Kidney (tissue), 14 donors: Measurements from ENCODE around the gene AFG1L. TPM values are rescaled to one million over a fixed set of nuclear protein-coding genes. Genes with fewer than 3 reads are reported as not detected.

Source experiments
- DNase-seq, 5 donors: peaks; one replicate each; pipeline ENCODE4 v3.0.0-alpha.2; 2013 to 2020
- FAIRE-seq: peaks from 2 replicates; lab custom pipeline; 2012; peaks lifted over from hg19 to GRCh38; lab: Jason Lieb, UNC
- H3K27ac ChIP-seq, 2 donors: one replicate each; pipeline ENCODE4 v1.7.0; 2013; ENCODE audit warnings: low read depth in 2 of 2, low read length in 2 of 2, inconsistent platforms in 1 of 2
- H3K27me3 ChIP-seq: one replicate; pipeline ENCODE4 v1.7.1; 2013; ENCODE audit warnings: low read length, inconsistent platforms; ENCODE audit not compliant: control insufficient read depth, insufficient read depth
- H3K36me3 ChIP-seq, 3 donors: one replicate each; pipeline versions ENCODE4 v1.7.0 to v1.7.1; 2013; ENCODE audit warnings: low read length in 3 of 3, control low read depth in 1 of 3, inconsistent platforms in 1 of 3; ENCODE audit not compliant: insufficient read depth in 3 of 3, control insufficient read depth in 2 of 3
- H3K4me1 ChIP-seq, 3 donors: one replicate each; pipeline versions ENCODE4 v1.7.0 to v1.7.1; 2013; ENCODE audit warnings: low read length in 3 of 3, inconsistent platforms in 1 of 3, low read depth in 1 of 3; ENCODE audit not compliant: control insufficient read depth in 2 of 3, insufficient read depth in 2 of 3
- H3K4me3 ChIP-seq, 3 donors: one replicate each; pipeline versions ENCODE4 v1.7.0 to v1.8.1; 2013; ENCODE audit warnings: low read length in 3 of 3, control low read depth in 1 of 3, inconsistent platforms in 1 of 3
- H3K9ac ChIP-seq, 3 donors: one replicate each; pipeline versions ENCODE4 v1.7.0 to v1.7.1; 2013; ENCODE audit warnings: low read length in 3 of 3, control low read depth in 1 of 3, inconsistent platforms in 1 of 3
- H3K9me3 ChIP-seq, 3 donors: one replicate each; pipeline versions ENCODE4 v1.7.0 to v1.7.1; 2013; ENCODE audit warnings: low read length in 3 of 3, control low read depth in 1 of 3, inconsistent platforms in 1 of 3; ENCODE audit not compliant: control insufficient read depth in 2 of 3, insufficient read depth in 1 of 3
- intact Hi-C: fragments of 100-400 bp; cut with DNase I; formaldehyde crosslinking; loops from one replicate; pipeline ENCODE4 v1.11.1; 2022
- polyA plus RNA-seq: library from polyadenylated mRNA; stranded (reverse); fragments of 350-450 nt; fragmentation: Illumina TruSeq; extraction: RNeasy Lipid Tissue Mini Kit (QIAGEN cat#74804); gene quantifications from one replicate; pipeline ENCODE4 v1.2.3, GENCODE V29; 2014; ENCODE audit warnings: low read depth, low replicate concordance; ENCODE audit not compliant: insufficient read depth
- total RNA-seq: library from RNA; stranded (reverse); fragmentation: NEBNext Ultra II Directional; extraction: Animal tissue kit (Norgen Biotek cat#: 25700); gene quantifications from one replicate; pipeline ENCODE4 v1.2.1, GENCODE V29; 2021
- TF ChIP-seq, protein P1 (sequence below): IDR thresholded peaks from 3 replicates; pipeline ENCODE4 v1.5.1; 2012; ENCODE audit warnings: mild to moderate bottlenecking, moderate library complexity, borderline replicate concordance; ENCODE audit not compliant: insufficient read depth; ENCODE audit errors: extremely low read depth
- donor health status: control.
- donor health status: control.
- donor health status: control.
- donor health status: control.
- donor health status: control.
- donor health status: DM: yes; HTN: yes; CAD: no.
- donor health status: Normal renal cell carcinoma (clear cell type).

The AFG1L gene
- total and polyA plus RNA-seq, 2 donors from 2014 or later: 6.8 to 7.0 TPM

DNA sequence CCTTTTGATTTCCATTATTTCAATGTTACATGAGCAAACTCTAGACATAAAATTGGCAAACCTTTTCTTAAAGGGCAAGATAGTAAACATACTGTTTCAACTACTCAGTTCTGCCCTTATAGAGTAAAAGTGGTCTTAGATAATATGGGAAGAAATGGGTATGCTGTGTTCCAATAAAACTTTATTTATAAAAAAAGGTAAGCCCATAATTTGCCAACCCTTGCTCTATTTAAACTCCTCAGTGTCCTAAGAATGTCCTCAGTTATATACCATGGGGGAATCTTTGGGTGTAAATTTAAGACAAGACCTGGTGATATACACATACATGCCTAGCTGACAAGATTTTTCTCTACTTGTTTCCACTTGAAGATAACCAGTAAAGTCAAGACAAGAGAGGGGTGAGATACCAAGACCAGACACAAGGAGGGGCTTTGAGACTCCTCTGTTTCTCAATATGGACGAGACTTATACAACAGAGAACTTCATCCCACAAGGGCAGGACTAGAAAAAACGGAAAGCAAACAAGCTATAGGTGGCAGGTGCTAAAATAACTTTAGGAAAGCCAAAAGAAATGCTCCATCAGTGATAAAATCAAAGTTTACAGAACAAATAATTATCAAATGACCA, 44.5 kb upstream of the AFG1L start:
- H3K27me3 ChIP-seq: no peaks in the 10 kb centered on the region

DNA sequence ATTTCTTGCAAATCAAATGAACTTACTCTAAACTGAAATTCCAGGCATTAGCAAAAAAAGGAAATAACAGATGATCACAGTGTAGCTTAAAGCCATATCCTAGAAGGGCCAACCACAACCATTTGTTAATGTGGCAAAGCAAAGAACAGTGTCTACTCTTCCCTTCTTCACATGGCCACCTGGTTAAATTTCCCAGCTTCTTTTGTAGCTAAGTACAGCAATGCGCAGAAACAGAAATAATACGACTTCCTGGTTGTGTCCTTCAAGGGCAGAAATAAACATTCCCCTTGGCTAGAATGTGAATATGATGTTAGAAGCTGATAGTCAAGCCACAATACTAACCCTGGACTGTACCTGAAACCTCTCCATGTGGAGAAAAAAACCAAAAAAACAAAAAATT, 43.6 kb upstream of the AFG1L start:
- intact Hi-C loops: no loop called here
- TF ChIP-seq, protein P1, sequence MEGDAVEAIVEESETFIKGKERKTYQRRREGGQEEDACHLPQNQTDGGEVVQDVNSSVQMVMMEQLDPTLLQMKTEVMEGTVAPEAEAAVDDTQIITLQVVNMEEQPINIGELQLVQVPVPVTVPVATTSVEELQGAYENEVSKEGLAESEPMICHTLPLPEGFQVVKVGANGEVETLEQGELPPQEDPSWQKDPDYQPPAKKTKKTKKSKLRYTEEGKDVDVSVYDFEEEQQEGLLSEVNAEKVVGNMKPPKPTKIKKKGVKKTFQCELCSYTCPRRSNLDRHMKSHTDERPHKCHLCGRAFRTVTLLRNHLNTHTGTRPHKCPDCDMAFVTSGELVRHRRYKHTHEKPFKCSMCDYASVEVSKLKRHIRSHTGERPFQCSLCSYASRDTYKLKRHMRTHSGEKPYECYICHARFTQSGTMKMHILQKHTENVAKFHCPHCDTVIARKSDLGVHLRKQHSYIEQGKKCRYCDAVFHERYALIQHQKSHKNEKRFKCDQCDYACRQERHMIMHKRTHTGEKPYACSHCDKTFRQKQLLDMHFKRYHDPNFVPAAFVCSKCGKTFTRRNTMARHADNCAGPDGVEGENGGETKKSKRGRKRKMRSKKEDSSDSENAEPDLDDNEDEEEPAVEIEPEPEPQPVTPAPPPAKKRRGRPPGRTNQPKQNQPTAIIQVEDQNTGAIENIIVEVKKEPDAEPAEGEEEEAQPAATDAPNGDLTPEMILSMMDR: no peak
- Histone ChIP-seq H3K27ac (no peak overlapping the region), H3K4me3 (no peak overlapping the region), H3K9me3 (no peaks in the 10 kb centered on the region), H3K36me3 (peaks cover 0 to 2% (median 0%) of the 10 kb centered on the region in 3 donors), H3K27me3 (no peaks in the 10 kb centered on the region), H3K9ac (no peak overlapping the region), H3K4me1 (peaks cover 0 to 7% (median 0%) of the 10 kb centered on the region in 3 donors)
- no peak for DNase-seq
- no peak for FAIRE-seq

More for the DNA sequence above, 44.5 kb upstream of the AFG1L start:
- Histone ChIP-seq H3K27ac (no peak overlapping the region), H3K4me1 (peaks cover 0 to 7% (median 0%) of the 10 kb centered on the region in 3 donors), H3K4me3 (no peak overlapping the region), H3K9ac (no peak overlapping the region), H3K9me3 (no peaks in the 10 kb centered on the region), H3K36me3 (no peaks in the 10 kb centered on the region)
- no peak for FAIRE-seq
- TF ChIP-seq, protein P1: no peak
- intact Hi-C loops: no loop called here
- DNase-seq: no peak

DNA sequence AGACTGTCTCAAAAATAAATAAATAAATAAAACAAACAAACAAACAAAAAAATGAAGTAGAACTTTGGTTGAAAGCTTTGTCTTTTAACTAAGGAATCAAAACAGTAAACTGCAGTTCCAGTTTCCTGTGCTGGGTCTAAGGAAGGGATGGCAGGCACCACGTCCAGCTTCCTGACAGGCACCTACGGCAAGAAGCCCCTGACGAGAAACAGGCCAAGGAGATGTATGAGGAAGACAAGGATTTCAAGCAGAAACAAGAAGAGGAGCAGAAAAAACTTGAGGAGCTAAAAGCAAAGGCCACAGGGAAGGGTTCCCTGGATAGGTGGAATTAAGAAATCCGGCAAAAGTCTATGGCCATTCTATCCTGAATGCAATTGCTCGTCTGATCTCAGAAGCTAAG, 42.8 kb upstream of the AFG1L start:
- no peak for FAIRE-seq
- intact Hi-C loops: no loop called here

More for the DNA sequence above, 42.8 kb upstream of the AFG1L start:
- H3K27ac ChIP-seq: no peak overlapping the region
- TF ChIP-seq, protein P1: no peak
- no peak for DNase-seq
- peaks cover 0 to 3% (median 0%) of the 10 kb centered on the region in 3 donors for H3K36me3 ChIP-seq
- H3K9me3 ChIP-seq: no peaks in the 10 kb centered on the region
- H3K4me1 ChIP-seq: peaks cover 0 to 7% (median 0%) of the 10 kb centered on the region in 3 donors
- H3K9ac ChIP-seq: no peak overlapping the region
- H3K27me3 ChIP-seq: no peaks in the 10 kb centered on the region
- H3K4me3 ChIP-seq: no peak overlapping the region
